Measurements from ENCODE around the gene CDC42SE1. TPM values are rescaled to one million over a fixed set of nuclear protein-coding genes. Genes with fewer than 3 reads are reported as not detected.

Gene CDC42SE1
- total RNA-seq, 1 donor from 2014 or later: 69.9 TPM

- peaks cover 20% of the 10 kb centered on the region for H3K4me1 Mint-ChIP-seq (ENCODE audit: unreplicated experiment)
- TF ChIP-seq CTCF (IDR thresholded peaks at IDR 0.05): no peak
- no peak overlapping the region for H3K4me3 Mint-ChIP-seq (ENCODE audit: unreplicated experiment)
- no peaks in the 10 kb centered on the region for H3K27me3 Mint-ChIP-seq (ENCODE audit: unreplicated experiment)
- H3K36me3 Mint-ChIP-seq (ENCODE audit: unreplicated experiment): peaks cover 18% of the 10 kb centered on the region
- H3K27ac Mint-ChIP-seq (ENCODE audit: unreplicated experiment): no peak overlapping the region
- H3K9me3 Mint-ChIP-seq (ENCODE audit: unreplicated experiment): no peaks in the 10 kb centered on the region
- DNase-seq (ENCODE audit: extremely low spot score, unreplicated experiment): no peak
Measured at GRCh38 chr1:151050051-151050688, 9.3 kb downstream of the CDC42SE1 start.

- no peak for TF ChIP-seq CTCF (IDR thresholded peaks at IDR 0.05)
- Mint-ChIP-seq H3K36me3 (ENCODE audit: unreplicated experiment) (peaks cover 12% of the 10 kb centered on the region), H3K9me3 (ENCODE audit: unreplicated experiment) (no peaks in the 10 kb centered on the region), H3K27me3 (ENCODE audit: unreplicated experiment) (no peaks in the 10 kb centered on the region), H3K4me1 (ENCODE audit: unreplicated experiment) (peaks cover 20% of the 10 kb centered on the region), H3K4me3 (ENCODE audit: unreplicated experiment) (no peak overlapping the region), H3K27ac (ENCODE audit: unreplicated experiment) (peak overlapping the region; percentile 98)
- DNase-seq (ENCODE audit: extremely low spot score, unreplicated experiment): no peak
Measured at GRCh38 chr1:151049458-151049857, 10.0 kb downstream of the CDC42SE1 start.

GRCh38 chr1:151048645-151049032 lies 10.8 kb downstream of the CDC42SE1 start:
- peak overlapping the region; percentile 98 for H3K27ac Mint-ChIP-seq (ENCODE audit: unreplicated experiment)

GRCh38 chr1:151047925-151048644 lies 11.3 kb downstream of the CDC42SE1 start:
- peaks cover 7% of the 10 kb centered on the region for H3K36me3 Mint-ChIP-seq (ENCODE audit: unreplicated experiment)
- no peaks in the 10 kb centered on the region for H3K27me3 Mint-ChIP-seq (ENCODE audit: unreplicated experiment)
- peak overlapping the region; percentile 99 for H3K4me3 Mint-ChIP-seq (ENCODE audit: unreplicated experiment)
- peak; percentile 65 for TF ChIP-seq CTCF (IDR thresholded peaks at IDR 0.05)
- peaks cover 20% of the 10 kb centered on the region for H3K4me1 Mint-ChIP-seq (ENCODE audit: unreplicated experiment)
- H3K9me3 Mint-ChIP-seq (ENCODE audit: unreplicated experiment): no peaks in the 10 kb centered on the region
- DNase-seq (ENCODE audit: extremely low spot score, unreplicated experiment): peak; percentile 88
- peak overlapping the region; percentile 98 for H3K27ac Mint-ChIP-seq (ENCODE audit: unreplicated experiment)

More at GRCh38 chr1:151048645-151049032, 10.8 kb downstream of the CDC42SE1 start:
- Mint-ChIP-seq H3K27me3 (ENCODE audit: unreplicated experiment) (no peaks in the 10 kb centered on the region), H3K4me3 (ENCODE audit: unreplicated experiment) (peak overlapping the region; percentile 99), H3K9me3 (ENCODE audit: unreplicated experiment) (no peaks in the 10 kb centered on the region), H3K4me1 (ENCODE audit: unreplicated experiment) (peaks cover 20% of the 10 kb centered on the region), H3K36me3 (ENCODE audit: unreplicated experiment) (peaks cover 7% of the 10 kb centered on the region)
- no peak for DNase-seq (ENCODE audit: extremely low spot score, unreplicated experiment)
- TF ChIP-seq CTCF (IDR thresholded peaks at IDR 0.05): no peak

GRCh38 chr1:151047591-151047924 lies 11.9 kb downstream of the CDC42SE1 start, which contains the start of gene C1orf56:
C1orf56 (plus strand) TSS chr1:151047751; CDS start chr1:151047848, 97 bp downstream.
- TF ChIP-seq CTCF (IDR thresholded peaks at IDR 0.05): no peak
- Mint-ChIP-seq H3K27me3 (ENCODE audit: unreplicated experiment) (no peaks in the 10 kb centered on the region), H3K4me1 (ENCODE audit: unreplicated experiment) (peaks cover 20% of the 10 kb centered on the region)

More at GRCh38 chr1:151047591-151047924, 11.9 kb downstream of the CDC42SE1 start, which contains the start of gene C1orf56:
- peak; percentile 89 for DNase-seq (ENCODE audit: extremely low spot score, unreplicated experiment)
- peak within 1 kb of the TSS; percentile 98 for H3K27ac Mint-ChIP-seq (ENCODE audit: unreplicated experiment)
- H3K36me3 Mint-ChIP-seq (ENCODE audit: unreplicated experiment): peaks cover 10% of the 10 kb centered on the region
- H3K4me3 Mint-ChIP-seq (ENCODE audit: unreplicated experiment): peak within 1 kb of the TSS; percentile 99
- H3K9me3 Mint-ChIP-seq (ENCODE audit: unreplicated experiment): no peaks in the 10 kb centered on the region

Measured in osteocyte (in vitro differentiated cells).